Measurements from ENCODE around the gene SPAST.

GRCh38 chr2:32172870-32173269 is 109.5 kb downstream of the SPAST start:
- TF ChIP-seq, protein P1, sequence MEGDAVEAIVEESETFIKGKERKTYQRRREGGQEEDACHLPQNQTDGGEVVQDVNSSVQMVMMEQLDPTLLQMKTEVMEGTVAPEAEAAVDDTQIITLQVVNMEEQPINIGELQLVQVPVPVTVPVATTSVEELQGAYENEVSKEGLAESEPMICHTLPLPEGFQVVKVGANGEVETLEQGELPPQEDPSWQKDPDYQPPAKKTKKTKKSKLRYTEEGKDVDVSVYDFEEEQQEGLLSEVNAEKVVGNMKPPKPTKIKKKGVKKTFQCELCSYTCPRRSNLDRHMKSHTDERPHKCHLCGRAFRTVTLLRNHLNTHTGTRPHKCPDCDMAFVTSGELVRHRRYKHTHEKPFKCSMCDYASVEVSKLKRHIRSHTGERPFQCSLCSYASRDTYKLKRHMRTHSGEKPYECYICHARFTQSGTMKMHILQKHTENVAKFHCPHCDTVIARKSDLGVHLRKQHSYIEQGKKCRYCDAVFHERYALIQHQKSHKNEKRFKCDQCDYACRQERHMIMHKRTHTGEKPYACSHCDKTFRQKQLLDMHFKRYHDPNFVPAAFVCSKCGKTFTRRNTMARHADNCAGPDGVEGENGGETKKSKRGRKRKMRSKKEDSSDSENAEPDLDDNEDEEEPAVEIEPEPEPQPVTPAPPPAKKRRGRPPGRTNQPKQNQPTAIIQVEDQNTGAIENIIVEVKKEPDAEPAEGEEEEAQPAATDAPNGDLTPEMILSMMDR (IDR thresholded peaks at IDR 0.05; ENCODE audit: low read depth, low read length): no peak
- TF ChIP-seq EZH2phosphoT487 (IDR thresholded peaks at IDR 0.05; ENCODE audit: low read depth): no peak

Data from OCI-LY3 (cell line).